SK-MEL-5 (cell line): ENCODE data around the gene FRMPD4. TPM values are rescaled to one million over a fixed set of nuclear protein-coding genes. Genes with fewer than 3 reads are reported as not detected.

Experiments used
- DNase-seq: peaks from one replicate; pipeline ENCODE4 v3.0.0-alpha.2; 2016; ENCODE audit warnings: low read depth, low spot score
- in situ Hi-C: cut with HindIII; loops from 2 replicates; pipeline ENCODE4 v1.10.0; 2016; ENCODE audit warnings: low sequenced_read_pairs, high pct_unique_total_duplicates, low pct_unique_long_range_greater_than_20kb
- total RNA-seq: library from RNA; depleted of rRNA; stranded (reverse); fragments of >200 nt; shearing (Covaris generic); gene quantifications from 2 replicates; pipeline ENCODE4 v1.2.3, GENCODE V29; 2014

FRMPD4 gene
- total RNA-seq, 1 experiment from 2014 or later: not detected

DNA sequence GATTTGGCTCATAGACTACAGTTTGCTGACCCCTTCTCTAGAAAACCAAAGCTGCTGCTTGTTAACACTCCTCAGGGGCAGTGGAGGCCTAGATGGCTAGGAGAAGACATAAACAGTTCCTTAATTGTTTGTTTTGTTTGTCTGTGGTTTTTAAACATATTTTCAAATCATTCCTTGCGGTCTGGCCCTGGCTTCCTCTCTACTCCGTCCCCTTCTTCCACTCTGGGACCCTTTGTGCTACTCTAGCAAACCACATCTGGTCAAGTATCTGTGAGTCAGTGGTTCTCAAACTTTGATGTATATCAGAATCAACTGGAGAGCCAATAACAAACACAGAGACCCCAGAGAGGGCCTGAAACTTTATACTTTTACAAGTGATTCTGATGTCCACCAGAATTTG is 36.1 kb downstream of the FRMPD4 start:
- DNase-seq: no peak

DNA sequence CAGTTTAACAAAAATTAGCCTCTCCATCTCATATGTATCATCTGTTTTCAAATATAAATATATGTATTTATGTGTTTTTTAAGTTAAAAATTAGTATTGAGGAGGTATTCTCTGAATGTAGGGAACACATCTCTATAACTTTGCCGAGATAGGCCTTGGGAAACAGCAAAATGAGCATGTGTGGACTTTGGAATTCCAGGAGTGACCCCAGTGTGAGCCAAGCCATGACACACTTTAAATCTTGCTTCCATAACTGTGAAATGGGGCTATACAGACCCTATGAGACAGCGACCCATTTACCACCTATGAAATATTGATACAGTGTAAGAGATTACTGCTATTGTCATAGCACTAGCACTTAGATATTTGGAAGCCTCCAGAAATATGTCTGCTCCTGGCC is 58.8 kb downstream of the FRMPD4 start:
- DNase-seq: no peak
- in situ Hi-C loops: no loop called here

More for the DNA sequence above, 36.1 kb downstream of the FRMPD4 start:
- in situ Hi-C loops: no loop called here

DNA sequence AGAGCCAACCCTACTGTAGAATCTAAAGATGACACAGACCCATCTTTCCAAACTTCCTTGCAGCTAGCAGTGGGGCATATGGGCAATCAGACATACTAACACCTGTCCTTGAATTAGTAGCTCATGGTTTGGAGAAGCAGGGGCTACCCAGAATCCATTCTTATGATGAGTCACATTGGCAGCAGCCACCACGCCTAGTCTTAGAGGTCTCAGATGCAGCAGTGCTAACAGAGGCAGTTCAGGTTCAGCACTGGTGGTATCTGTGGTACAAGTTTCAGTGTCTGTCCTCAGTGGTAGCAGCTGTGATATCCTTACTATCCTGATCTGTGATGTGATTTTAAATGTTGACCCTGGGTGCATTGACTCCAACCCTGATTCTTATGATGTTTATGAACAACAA is 68.1 kb downstream of the FRMPD4 start:
- in situ Hi-C loops: no loop called here
- no peak for DNase-seq

DNA sequence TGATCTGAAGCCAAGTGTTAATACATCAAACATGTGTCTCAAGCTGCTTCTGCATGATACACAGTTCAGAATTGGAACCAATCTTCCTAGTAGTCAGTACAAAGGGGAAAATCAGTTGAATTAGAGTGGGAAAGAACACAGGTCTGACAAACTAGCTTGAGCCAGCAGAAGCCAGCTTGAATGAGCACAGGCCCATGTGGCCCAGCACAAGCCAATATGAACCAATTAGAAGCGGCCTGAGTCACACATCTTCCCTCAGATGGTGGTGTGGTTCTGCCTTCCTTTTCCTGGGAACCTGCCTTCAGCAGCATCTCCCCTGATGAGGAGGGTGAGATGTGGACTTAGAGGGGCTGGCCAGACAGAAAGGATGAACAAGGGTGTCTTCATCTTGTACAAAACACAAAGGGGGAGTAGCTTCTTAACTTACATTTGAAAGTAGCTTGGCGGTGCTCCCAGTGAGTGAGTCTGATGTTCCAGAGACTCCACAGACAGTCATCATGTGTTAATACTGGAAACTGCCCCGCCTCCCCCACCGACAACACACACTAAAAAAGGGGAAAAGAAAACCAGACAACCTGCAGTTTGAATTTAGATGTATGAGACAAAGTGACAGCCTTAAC is 72.0 kb downstream of the FRMPD4 start:
- DNase-seq: peak; percentile 51
- in situ Hi-C loops: no loop called here

DNA sequence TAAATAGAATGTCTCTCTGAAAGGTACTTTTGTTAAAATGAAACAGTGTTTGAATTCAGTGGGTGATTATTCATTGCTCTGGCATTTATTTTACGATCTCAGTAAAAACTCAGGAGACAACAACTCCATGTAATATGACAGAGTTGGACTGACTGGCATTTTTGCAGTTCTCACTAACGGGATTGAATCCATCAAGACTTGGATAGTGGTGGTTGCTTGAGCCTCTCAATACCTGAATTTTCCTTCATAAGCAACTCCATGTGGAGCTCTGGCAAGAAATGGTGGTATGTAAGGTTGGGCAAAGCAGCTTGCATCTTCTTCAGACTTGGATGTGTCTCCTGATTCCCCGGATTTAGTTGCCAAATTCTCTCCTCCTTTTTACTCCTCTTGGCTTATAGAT is 72.7 kb downstream of the FRMPD4 start:
- peak; percentile 60 for DNase-seq
- in situ Hi-C loops: no loop called here

DNA sequence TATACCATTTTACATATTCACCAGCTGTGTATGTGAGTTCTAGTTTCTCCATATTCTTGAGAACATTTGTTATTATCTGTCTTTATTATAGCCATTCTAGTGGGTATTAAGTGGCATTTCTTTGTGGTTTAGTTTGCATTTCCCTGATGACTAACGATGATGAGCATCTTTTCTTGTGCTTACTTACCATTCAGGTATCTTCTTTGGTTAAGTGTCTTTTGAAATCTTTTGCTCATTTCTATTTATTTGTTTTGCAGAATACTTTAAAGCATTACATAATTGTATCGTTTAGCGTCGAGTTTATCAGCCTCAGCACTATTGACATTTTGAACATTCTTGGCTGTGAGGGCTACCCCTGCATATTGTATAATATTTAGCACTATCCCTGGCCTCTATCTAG is 85.4 kb downstream of the FRMPD4 start:
- in situ Hi-C loops: no loop called here
- DNase-seq: no peak

DNA sequence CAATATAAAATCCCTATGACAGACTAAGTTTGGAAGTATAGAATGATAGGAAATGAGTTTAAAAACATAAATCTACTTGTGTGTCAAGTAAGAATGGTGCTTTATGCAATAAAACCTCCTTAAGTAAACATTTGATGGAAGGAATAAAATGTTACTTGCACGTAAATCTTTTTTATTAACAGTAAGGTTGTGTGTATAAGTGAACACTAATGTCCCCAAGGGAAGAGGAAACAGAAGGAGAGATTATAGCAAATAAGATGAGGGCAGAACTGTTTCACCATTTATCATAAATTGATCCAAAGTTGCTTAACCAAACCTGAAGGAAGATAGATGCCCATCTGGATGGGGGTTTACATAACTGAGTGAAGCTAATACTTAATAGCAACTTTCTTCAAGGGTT is 86.8 kb downstream of the FRMPD4 start:
- in situ Hi-C loops: no loop called here
- DNase-seq: no peak

DNA sequence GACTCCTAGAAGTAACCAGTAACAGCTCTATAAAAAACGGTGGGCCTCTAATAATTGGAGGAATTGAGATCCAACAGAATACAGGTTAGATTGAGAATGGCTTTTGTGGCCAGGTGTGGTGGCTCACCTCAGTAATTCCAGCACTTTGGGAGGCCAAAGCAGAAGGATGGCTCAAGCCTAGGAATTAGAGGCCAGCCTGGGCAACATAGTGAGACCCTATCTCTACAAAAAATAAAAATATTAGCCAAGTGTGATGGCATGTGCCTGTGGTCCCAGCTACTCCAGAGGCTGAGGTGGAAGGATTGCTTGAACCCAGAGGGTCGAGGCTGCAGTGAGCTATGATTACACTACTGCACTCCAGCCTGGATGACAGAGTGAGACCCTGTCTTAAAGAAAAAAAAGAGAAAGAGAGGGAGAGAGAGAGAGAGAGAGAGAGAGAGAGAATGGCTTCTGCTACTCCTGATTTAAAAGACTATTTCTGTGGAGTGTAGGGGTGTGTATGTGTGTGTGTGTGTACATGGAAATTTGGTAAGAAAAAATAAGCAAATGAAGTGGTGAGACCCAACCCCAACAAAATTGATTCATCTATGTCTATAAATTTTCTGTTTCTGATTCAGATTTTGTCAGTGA is 89.3 kb downstream of the FRMPD4 start:
- in situ Hi-C loops: no loop called here
- no peak for DNase-seq

DNA sequence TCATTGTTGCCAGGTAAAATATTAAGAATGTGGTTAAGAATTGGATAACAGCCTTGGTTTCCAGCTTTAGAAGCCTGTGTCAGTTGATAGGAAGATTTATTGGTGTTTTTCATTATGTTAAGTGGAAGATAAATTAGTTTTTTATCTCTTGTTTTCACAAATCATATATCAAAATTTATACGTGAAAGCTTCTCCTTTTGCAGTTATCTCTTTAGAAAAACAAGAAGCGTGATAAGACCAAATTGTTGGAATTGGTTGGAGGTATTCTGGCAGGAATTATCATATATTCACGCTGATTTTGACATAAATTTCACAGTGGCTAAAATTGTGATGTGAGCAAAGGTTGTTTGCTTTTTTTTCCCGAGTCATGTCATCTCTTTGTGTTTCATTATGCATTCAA is 90.6 kb downstream of the FRMPD4 start:
- in situ Hi-C loops: no loop called here
- DNase-seq: no peak

DNA sequence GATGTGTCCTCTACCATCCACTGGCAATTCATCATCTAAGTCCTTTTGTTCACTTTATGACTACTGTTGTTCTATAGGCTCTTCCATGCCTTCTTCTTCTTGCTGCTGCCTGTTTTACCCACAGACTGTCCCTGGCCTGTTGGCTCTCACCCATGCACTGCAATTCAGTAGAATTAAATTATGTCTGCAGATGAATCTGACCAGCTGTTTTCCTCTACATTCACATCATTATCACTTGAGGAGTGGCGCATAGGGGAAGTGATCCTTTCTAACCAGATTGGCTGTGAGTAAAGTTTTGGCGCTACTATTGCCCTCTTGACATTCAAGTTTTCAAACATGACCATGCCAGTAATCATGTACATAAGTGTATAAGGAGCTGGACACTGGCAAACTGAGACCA is 91.7 kb downstream of the FRMPD4 start:
- no peak for DNase-seq
- in situ Hi-C loops: no loop called here

DNA sequence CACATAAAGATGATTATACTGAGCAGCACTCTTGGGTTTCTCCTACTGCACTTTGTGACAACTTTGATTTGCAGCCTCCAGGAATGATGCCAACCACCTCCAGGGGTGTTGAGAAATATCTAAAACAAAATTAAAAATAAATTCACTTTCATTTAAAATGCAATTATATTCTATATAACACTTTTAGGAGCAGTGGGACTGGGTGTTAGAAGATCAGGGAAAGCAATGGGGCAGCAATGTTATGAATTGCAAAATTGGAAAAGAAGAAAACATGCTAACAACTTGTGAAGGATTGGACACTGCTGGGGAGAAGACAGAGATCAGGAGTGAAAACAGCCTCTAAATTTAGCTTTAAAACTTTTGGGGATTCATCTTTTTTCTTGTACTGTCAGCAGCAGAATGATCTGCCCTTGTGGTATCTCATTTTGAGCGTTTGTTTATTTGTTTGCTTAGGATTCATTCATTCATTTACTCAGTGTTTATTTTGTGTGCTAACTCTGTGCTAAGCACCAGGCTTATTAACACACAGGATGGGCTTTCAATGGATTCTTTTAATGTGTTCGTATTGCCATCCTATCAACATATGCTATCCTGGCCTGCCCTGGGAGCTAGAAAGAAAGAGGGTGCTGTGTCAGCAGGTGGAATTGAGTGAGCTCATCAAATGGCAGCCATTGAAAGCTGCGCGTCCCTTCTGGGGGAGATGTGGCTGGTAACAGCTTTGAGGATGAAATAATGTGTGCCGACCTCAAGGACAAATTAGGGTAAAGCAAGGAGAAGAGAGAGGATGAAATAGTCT is 96.5 kb downstream of the FRMPD4 start:
- in situ Hi-C loops: no loop called here
- DNase-seq: no peak

DNA sequence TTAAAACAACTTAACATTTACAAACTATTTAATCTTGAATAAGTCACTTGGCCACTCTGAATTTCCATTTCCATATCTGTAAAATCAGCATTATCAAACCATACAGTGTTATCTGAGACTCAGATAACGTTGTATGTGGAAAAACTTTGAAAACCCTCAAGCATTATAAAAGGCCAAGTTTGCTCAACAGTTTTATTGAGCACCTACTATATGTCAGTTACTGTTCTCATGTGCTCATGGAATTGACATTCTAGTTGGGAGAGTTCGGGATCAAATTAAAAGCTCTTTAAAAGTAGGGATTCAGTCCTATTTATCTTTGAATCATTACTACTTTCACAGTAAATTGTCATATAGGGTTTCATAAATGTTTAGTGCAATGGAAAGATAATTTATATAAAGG is 97.9 kb downstream of the FRMPD4 start:
- DNase-seq: no peak
- in situ Hi-C loops: no loop called here

DNA sequence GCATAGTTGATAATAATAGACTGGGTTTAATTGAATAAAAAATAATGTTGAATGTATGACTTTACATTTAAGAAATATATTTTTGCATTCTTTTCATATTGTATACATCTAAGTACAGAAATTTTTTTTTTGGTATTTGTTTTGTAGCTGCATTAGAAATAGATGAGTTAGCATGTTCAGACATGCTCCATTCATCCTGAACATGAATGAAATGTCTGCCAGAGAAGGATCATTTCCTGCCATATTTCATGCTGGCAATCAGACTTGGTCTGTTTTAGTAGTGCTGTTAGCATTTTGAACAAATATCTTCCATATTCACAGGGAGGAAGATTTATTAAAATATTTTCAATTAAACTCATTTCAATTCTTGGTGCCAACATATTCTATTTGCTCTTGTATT is 98.9 kb downstream of the FRMPD4 start:
- DNase-seq: no peak
- in situ Hi-C loops: no loop called here

DNA sequence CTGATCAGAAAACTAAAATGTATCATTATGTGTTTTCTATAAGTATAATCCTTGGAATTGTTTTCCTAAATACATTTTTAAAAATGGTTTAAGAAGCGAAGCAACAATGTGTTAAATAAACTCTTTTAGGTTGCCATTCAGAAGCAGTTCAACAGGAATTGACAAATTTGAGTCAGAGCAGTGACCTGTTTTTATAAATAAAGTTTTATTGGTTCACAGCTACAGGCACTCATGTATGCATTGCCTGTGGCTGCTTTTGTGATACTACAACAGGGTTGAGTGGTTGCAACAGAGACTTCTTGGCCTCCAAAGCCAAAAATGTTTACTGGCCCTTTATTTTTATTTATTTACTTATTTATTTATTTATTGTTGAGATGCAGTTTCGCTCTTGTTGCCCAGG is 99.5 kb downstream of the FRMPD4 start:
- DNase-seq: no peak
- in situ Hi-C loops: no loop called here

DNA sequence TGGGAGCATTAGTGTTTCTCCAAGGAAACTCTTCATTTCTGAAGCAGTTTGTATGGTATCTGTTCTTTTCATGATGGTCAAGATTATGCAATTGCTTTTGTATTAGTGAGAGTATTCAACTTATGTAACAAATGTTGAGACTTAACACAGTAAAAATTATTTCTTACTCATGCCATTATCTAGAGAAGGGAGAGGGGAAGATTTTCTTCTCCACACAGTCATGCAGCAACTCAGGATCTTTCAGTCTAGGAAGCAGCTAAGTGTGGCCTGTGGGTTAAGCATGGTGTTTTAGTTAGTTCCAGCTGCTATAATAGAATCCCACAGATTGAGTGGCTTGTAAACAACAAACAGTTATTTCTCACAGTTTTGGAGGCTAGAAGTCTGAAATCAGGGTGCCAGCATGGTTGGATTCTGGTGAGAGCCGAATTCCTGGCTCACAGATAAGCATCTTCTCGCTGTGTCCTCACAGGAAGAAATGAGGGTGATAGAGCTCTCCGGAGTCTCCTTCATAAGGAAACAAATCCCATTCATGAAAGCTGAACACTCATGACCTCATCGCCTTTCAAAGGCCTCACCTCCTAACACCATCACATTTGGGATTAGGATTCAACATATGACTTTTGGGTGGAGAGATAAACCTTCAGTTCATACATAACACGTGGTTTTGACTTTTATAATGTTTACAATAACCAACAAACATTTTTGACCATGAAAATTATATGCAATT is 101.2 kb downstream of the FRMPD4 start:
- in situ Hi-C loops: no loop called here
- no peak for DNase-seq

DNA sequence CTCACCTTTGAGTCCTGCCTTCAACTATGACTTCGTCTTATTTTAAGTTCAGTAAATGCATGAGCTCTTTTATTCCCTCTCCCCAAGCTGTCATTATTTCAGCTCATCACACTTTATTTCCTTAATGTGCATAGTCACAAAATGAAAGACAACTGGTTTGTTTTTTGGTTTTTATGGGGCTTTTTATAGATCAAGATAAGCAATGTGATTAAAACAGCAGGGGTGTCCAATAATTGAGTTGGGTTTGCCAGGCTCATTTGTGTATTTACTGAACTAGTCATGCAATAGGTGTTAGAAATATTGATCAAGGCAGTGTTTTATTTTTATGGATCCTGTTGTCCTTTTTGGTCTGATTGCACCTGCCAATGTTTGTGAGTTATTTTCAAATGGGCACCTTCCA is 102.2 kb downstream of the FRMPD4 start:
- in situ Hi-C loops: no loop called here
- DNase-seq: no peak

DNA sequence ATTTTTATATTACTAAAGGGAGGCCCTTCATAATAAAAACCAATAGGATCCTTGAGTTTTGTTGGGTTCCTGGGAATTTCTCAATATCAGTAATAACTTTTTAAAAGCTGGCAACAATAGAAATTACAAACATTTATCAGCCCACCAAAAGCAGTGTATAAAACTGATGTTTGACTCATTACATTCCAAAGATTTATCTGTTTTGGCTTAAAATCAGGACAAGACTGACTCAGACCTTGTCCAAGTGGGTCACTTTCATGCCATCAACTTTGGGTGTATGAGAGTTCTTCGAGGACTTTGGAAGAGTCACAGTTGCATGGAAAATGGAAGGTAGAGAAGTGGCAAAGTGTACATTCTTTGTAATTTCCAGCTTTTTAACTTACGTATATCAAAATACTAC is 102.8 kb downstream of the FRMPD4 start:
- in situ Hi-C loops: no loop called here
- DNase-seq: no peak
